Measurements from ENCODE around the gene KCNAB1. TPM values are rescaled to one million over a fixed set of nuclear protein-coding genes. Genes with fewer than 3 reads are reported as not detected.

The KCNAB1 gene
- polyA plus RNA-seq, 1 donor from 2014 or later: 0.26 TPM

GRCh38 chr3:156246961-156247725 is 126.8 kb downstream of the KCNAB1 start:
- Mint-ChIP-seq H3K9me3 (no peaks in the 10 kb centered on the region), H3K27me3 (peaks cover 7% of the 10 kb centered on the region), H3K36me3 (no peaks in the 10 kb centered on the region), H3K27ac (no peak overlapping the region), H3K4me3 (no peak overlapping the region), H3K4me1 (no peaks in the 10 kb centered on the region)

- Mint-ChIP-seq H3K9me3 (no peaks in the 10 kb centered on the region), H3K4me1 (no peaks in the 10 kb centered on the region), H3K27ac (no peak overlapping the region), H3K4me3 (no peak overlapping the region), H3K27me3 (peaks cover 5% of the 10 kb centered on the region), H3K36me3 (no peaks in the 10 kb centered on the region)
Observed at GRCh38 chr3:156250550-156250949, 130.2 kb downstream of the KCNAB1 start.

GRCh38 chr3:156251424-156251823 is 131.0 kb downstream of the KCNAB1 start:
- Mint-ChIP-seq H3K4me3 (no peak overlapping the region), H3K4me1 (no peaks in the 10 kb centered on the region), H3K9me3 (no peaks in the 10 kb centered on the region), H3K27me3 (peaks cover 5% of the 10 kb centered on the region), H3K27ac (no peak overlapping the region), H3K36me3 (no peaks in the 10 kb centered on the region)

GRCh38 chr3:156252656-156253055 is 132.3 kb downstream of the KCNAB1 start:
- H3K27ac Mint-ChIP-seq: no peak overlapping the region
- no peak overlapping the region for H3K4me3 Mint-ChIP-seq
- H3K9me3 Mint-ChIP-seq: no peaks in the 10 kb centered on the region
- no peaks in the 10 kb centered on the region for H3K4me1 Mint-ChIP-seq
- no peaks in the 10 kb centered on the region for H3K36me3 Mint-ChIP-seq
- H3K27me3 Mint-ChIP-seq: peaks cover 2% of the 10 kb centered on the region

GRCh38 chr3:156253150-156253549 is 132.8 kb downstream of the KCNAB1 start:
- Mint-ChIP-seq H3K4me1 (no peaks in the 10 kb centered on the region), H3K27ac (no peak overlapping the region), H3K9me3 (no peaks in the 10 kb centered on the region), H3K36me3 (no peaks in the 10 kb centered on the region), H3K4me3 (no peak overlapping the region), H3K27me3 (peaks cover 2% of the 10 kb centered on the region)

- no peaks in the 10 kb centered on the region for H3K9me3 Mint-ChIP-seq
- no peak overlapping the region for H3K4me3 Mint-ChIP-seq
- no peak overlapping the region for H3K27ac Mint-ChIP-seq
- H3K27me3 Mint-ChIP-seq: peaks cover 2% of the 10 kb centered on the region
- H3K4me1 Mint-ChIP-seq: no peaks in the 10 kb centered on the region
- H3K36me3 Mint-ChIP-seq: no peaks in the 10 kb centered on the region
Observed at GRCh38 chr3:156256256-156256655, 135.9 kb downstream of the KCNAB1 start.

GRCh38 chr3:156256945-156257344 is 136.6 kb downstream of the KCNAB1 start:
- no peaks in the 10 kb centered on the region for H3K4me1 Mint-ChIP-seq
- no peaks in the 10 kb centered on the region for H3K36me3 Mint-ChIP-seq
- no peaks in the 10 kb centered on the region for H3K9me3 Mint-ChIP-seq
- H3K4me3 Mint-ChIP-seq: no peak overlapping the region
- peaks cover 2% of the 10 kb centered on the region for H3K27me3 Mint-ChIP-seq
- peak overlapping the region in 1 of 3 donors; percentile 84 for H3K27ac Mint-ChIP-seq

- Mint-ChIP-seq H3K27ac (no peak overlapping the region), H3K9me3 (no peaks in the 10 kb centered on the region)
Observed at GRCh38 chr3:156258301-156258700, 137.9 kb downstream of the KCNAB1 start.

GRCh38 chr3:156259896-156260295 is 139.5 kb downstream of the KCNAB1 start:
- Mint-ChIP-seq H3K4me1 (no peaks in the 10 kb centered on the region), H3K9me3 (no peaks in the 10 kb centered on the region), H3K27ac (no peak overlapping the region)

More at GRCh38 chr3:156258301-156258700, 137.9 kb downstream of the KCNAB1 start:
- H3K36me3 Mint-ChIP-seq: no peaks in the 10 kb centered on the region
- H3K27me3 Mint-ChIP-seq: peaks cover 3% of the 10 kb centered on the region
- no peak overlapping the region for H3K4me3 Mint-ChIP-seq
- no peaks in the 10 kb centered on the region for H3K4me1 Mint-ChIP-seq

GRCh38 chr3:156260331-156260730 is 140.0 kb downstream of the KCNAB1 start:
- peaks cover 1% of the 10 kb centered on the region for H3K27me3 Mint-ChIP-seq
- H3K4me3 Mint-ChIP-seq: no peak overlapping the region
- H3K9me3 Mint-ChIP-seq: no peaks in the 10 kb centered on the region
- H3K4me1 Mint-ChIP-seq: no peaks in the 10 kb centered on the region
- no peak overlapping the region for H3K27ac Mint-ChIP-seq
- no peaks in the 10 kb centered on the region for H3K36me3 Mint-ChIP-seq

More at GRCh38 chr3:156259896-156260295, 139.5 kb downstream of the KCNAB1 start:
- Mint-ChIP-seq H3K36me3 (no peaks in the 10 kb centered on the region), H3K4me3 (no peak overlapping the region), H3K27me3 (peaks cover 1% of the 10 kb centered on the region)

GRCh38 chr3:156264771-156265170 is 144.4 kb downstream of the KCNAB1 start:
- Mint-ChIP-seq H3K27ac (no peak overlapping the region), H3K36me3 (peaks cover 2% of the 10 kb centered on the region), H3K4me3 (no peak overlapping the region), H3K9me3 (peaks cover 0 to 4% (median 0%) of the 10 kb centered on the region in 3 donors), H3K27me3 (peaks cover 1% of the 10 kb centered on the region), H3K4me1 (no peaks in the 10 kb centered on the region)

GRCh38 chr3:156271508-156271907 is 151.1 kb downstream of the KCNAB1 start:
- Mint-ChIP-seq H3K4me1 (no peaks in the 10 kb centered on the region), H3K4me3 (no peak overlapping the region), H3K9me3 (peaks cover 0 to 11% (median 10%) of the 10 kb centered on the region in 3 donors), H3K36me3 (no peaks in the 10 kb centered on the region), H3K27ac (no peak overlapping the region), H3K27me3 (peaks cover 1% of the 10 kb centered on the region)

- H3K27me3 Mint-ChIP-seq: peaks cover 4% of the 10 kb centered on the region
- no peak overlapping the region for H3K4me3 Mint-ChIP-seq
- no peaks in the 10 kb centered on the region for H3K36me3 Mint-ChIP-seq
- no peak overlapping the region for H3K27ac Mint-ChIP-seq
- peaks cover 1 to 11% (median 10%) of the 10 kb centered on the region in 3 donors for H3K9me3 Mint-ChIP-seq
- H3K4me1 Mint-ChIP-seq: no peaks in the 10 kb centered on the region
Observed at GRCh38 chr3:156271995-156272719, 151.8 kb downstream of the KCNAB1 start.

GRCh38 chr3:156273111-156273694 is 152.8 kb downstream of the KCNAB1 start:
- Mint-ChIP-seq H3K9me3 (peaks cover 1 to 11% (median 10%) of the 10 kb centered on the region in 3 donors), H3K27ac (no peak overlapping the region), H3K27me3 (peaks cover 4% of the 10 kb centered on the region), H3K4me1 (no peaks in the 10 kb centered on the region), H3K4me3 (no peak overlapping the region), H3K36me3 (no peaks in the 10 kb centered on the region)

- no peak overlapping the region for H3K27ac Mint-ChIP-seq
- no peaks in the 10 kb centered on the region for H3K36me3 Mint-ChIP-seq
- no peaks in the 10 kb centered on the region for H3K4me1 Mint-ChIP-seq
- H3K4me3 Mint-ChIP-seq: no peak overlapping the region
- H3K9me3 Mint-ChIP-seq: peaks cover 1 to 10% (median 10%) of the 10 kb centered on the region in 3 donors
- peaks cover 4% of the 10 kb centered on the region for H3K27me3 Mint-ChIP-seq
Observed at GRCh38 chr3:156274791-156275190, 154.4 kb downstream of the KCNAB1 start.

Data from IgD-negative memory B cell (primary cell).